ENCODE results near the gene HIC2. TPM values are rescaled to one million over a fixed set of nuclear protein-coding genes. Genes with fewer than 3 reads are reported as not detected.
"Not testable (repeated sequence)": the region's sequence is repeated elsewhere in the genome, so short reads cannot be mapped to it uniquely, and the experiment has no call there.

The HIC2 gene
- total RNA-seq, 4 donors from 2014 or later = 4.2 to 9.4 (median 6.3) TPM

- Histone ChIP-seq H3K9me3 (no peaks in the 10 kb centered on the region), H3K27ac (no peak overlapping the region), H3K36me3 (no peaks in the 10 kb centered on the region), H3K4me3 (no peak overlapping the region), H3K4me1 (no peaks in the 10 kb centered on the region), H3K27me3 (no peaks in the 10 kb centered on the region)
- TF ChIP-seq POLR2A (IDR thresholded peaks at IDR 0.05) = no peak
- TF ChIP-seq EP300 (IDR thresholded peaks at IDR 0.05) = no peak
- TF ChIP-seq CTCF (IDR thresholded peaks at IDR 0.05) = no peak
- TF ChIP-seq POLR2AphosphoS5 (IDR thresholded peaks at IDR 0.05) = no peak
- 89% methylated on average over 3 of the region's 19 CpGs for WGBS
- DNase-seq (ENCODE audit: low spot score in 2 of 2) = peak; percentile 47 to 66
Observed at GRCh38 chr22:21455334-21456089, 38.3 kb downstream of the HIC2 start.

GRCh38 chr22:21457023-21457787 is 40.0 kb downstream of the HIC2 start:
- H3K27ac ChIP-seq = no peak overlapping the region
- H3K36me3 ChIP-seq = no peaks in the 10 kb centered on the region
- no peaks in the 10 kb centered on the region for H3K9me3 ChIP-seq
- no peak for TF ChIP-seq POLR2AphosphoS5 (IDR thresholded peaks at IDR 0.05)
- no peak for TF ChIP-seq CTCF (IDR thresholded peaks at IDR 0.05)
- no peak for TF ChIP-seq EP300 (IDR thresholded peaks at IDR 0.05)
- TF ChIP-seq POLR2A (IDR thresholded peaks at IDR 0.05) = no peak
- H3K4me1 ChIP-seq = no peaks in the 10 kb centered on the region
- no peaks in the 10 kb centered on the region for H3K27me3 ChIP-seq
- no peak overlapping the region for H3K4me3 ChIP-seq
- DNase-seq (ENCODE audit: low spot score in 2 of 2) = peak; percentile 44 to 50
- 90% methylated on average over 19 of the region's 19 CpGs for WGBS

- H3K9me3 ChIP-seq; H3K4me1 ChIP-seq; H3K4me3 ChIP-seq; DNase-seq (ENCODE audit: low spot score in 2 of 2); H3K27ac ChIP-seq; H3K36me3 ChIP-seq; H3K27me3 ChIP-seq: not testable (repeated sequence)
- 83% methylated on average over 1 of the region's 4 CpGs for WGBS
Observed at GRCh38 chr22:21462672-21463071, 45.5 kb downstream of the HIC2 start.

GRCh38 chr22:21467337-21468193 is 50.4 kb downstream of the HIC2 start, which contains the start of gene TMEM191C:
Gene TMEM191C (plus strand): TSS chr22:21467387. CDS start chr22:21467460, 73 bp downstream.
- H3K27me3 ChIP-seq; H3K9me3 ChIP-seq; DNase-seq (ENCODE audit: low spot score in 2 of 2); H3K36me3 ChIP-seq; H3K4me1 ChIP-seq; H3K27ac ChIP-seq: not testable (repeated sequence)
- peak within 1 kb of the TSS; percentile 42 for H3K4me3 ChIP-seq
- WGBS = no CpG with 5 or more reads among the region's 74 CpGs

- peak; percentile 92 for DNase-seq (ENCODE audit: low spot score in 2 of 2)
- no CpG with 5 or more reads among the region's 60 CpGs for WGBS
- not testable (repeated sequence) for H3K27ac ChIP-seq, H3K4me1 ChIP-seq, H3K36me3 ChIP-seq, H3K9me3 ChIP-seq, H3K27me3 ChIP-seq
- H3K4me3 ChIP-seq = peak overlapping the region; percentile 42
Observed at GRCh38 chr22:21468194-21469096, 51.3 kb downstream of the HIC2 start.

- H3K36me3 ChIP-seq; H3K4me3 ChIP-seq; H3K27ac ChIP-seq; H3K9me3 ChIP-seq; H3K27me3 ChIP-seq; H3K4me1 ChIP-seq; DNase-seq (ENCODE audit: low spot score in 2 of 2): not testable (repeated sequence)
- WGBS = no CpG with 5 or more reads among the region's 87 CpGs
Observed at GRCh38 chr22:21469097-21469994, 52.2 kb downstream of the HIC2 start.

GRCh38 chr22:21472984-21473383 is 55.8 kb downstream of the HIC2 start:
- not testable (repeated sequence) for DNase-seq (ENCODE audit: low spot score in 2 of 2); H3K27me3 ChIP-seq; H3K9me3 ChIP-seq; H3K36me3 ChIP-seq; H3K4me1 ChIP-seq; H3K4me3 ChIP-seq; H3K27ac ChIP-seq
- no CpG with 5 or more reads among the region's 11 CpGs for WGBS

GRCh38 chr22:21473664-21474063 is 56.5 kb downstream of the HIC2 start:
- not testable (repeated sequence) for H3K27ac ChIP-seq; H3K27me3 ChIP-seq; H3K36me3 ChIP-seq; H3K4me3 ChIP-seq; H3K4me1 ChIP-seq; DNase-seq (ENCODE audit: low spot score in 2 of 2); H3K9me3 ChIP-seq
- WGBS = no CpG with 5 or more reads among the region's 13 CpGs

GRCh38 chr22:21484039-21484438 is 66.9 kb downstream of the HIC2 start:
- DNase-seq (ENCODE audit: low spot score in 2 of 2); H3K4me1 ChIP-seq; H3K27ac ChIP-seq; H3K36me3 ChIP-seq; H3K4me3 ChIP-seq; H3K9me3 ChIP-seq; H3K27me3 ChIP-seq: not testable (repeated sequence)
- WGBS = 93% methylated on average over 3 of the region's 14 CpGs
